GM12873 (cell line): Measurements from ENCODE around the gene C3orf80.

Experiments
- TF ChIP-seq, protein P1 (sequence below): IDR thresholded peaks from 2 replicates; pipeline ENCODE4 v1.5.1; 2012; ENCODE audit warnings: low read depth, mild to moderate bottlenecking, moderate library complexity, low read length, control low read depth; ENCODE audit not compliant: insufficient read depth; ENCODE audit errors: missing control alignments

The C3orf80 gene

DNA sequence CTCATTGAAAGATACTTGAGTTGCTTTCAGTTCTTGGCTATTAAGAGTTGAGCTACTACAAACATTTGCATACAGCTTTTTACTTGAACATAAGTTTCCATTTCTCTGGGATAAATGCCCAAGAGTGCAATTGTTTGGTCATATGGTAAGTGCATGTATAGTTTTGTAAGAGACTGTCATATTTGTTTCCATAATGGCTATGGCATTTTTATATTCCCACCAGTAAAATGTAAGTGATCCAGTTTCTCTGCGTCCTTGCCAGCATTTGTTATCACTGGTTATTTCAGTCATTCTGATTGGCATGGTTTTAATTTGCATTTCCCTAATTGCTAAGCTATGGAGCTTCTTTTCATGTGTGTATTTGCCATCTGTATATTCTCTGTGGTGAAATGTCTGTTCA is 22.5 kb downstream of the C3orf80 start:
- TF ChIP-seq, protein P1, sequence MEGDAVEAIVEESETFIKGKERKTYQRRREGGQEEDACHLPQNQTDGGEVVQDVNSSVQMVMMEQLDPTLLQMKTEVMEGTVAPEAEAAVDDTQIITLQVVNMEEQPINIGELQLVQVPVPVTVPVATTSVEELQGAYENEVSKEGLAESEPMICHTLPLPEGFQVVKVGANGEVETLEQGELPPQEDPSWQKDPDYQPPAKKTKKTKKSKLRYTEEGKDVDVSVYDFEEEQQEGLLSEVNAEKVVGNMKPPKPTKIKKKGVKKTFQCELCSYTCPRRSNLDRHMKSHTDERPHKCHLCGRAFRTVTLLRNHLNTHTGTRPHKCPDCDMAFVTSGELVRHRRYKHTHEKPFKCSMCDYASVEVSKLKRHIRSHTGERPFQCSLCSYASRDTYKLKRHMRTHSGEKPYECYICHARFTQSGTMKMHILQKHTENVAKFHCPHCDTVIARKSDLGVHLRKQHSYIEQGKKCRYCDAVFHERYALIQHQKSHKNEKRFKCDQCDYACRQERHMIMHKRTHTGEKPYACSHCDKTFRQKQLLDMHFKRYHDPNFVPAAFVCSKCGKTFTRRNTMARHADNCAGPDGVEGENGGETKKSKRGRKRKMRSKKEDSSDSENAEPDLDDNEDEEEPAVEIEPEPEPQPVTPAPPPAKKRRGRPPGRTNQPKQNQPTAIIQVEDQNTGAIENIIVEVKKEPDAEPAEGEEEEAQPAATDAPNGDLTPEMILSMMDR, result no peak

DNA sequence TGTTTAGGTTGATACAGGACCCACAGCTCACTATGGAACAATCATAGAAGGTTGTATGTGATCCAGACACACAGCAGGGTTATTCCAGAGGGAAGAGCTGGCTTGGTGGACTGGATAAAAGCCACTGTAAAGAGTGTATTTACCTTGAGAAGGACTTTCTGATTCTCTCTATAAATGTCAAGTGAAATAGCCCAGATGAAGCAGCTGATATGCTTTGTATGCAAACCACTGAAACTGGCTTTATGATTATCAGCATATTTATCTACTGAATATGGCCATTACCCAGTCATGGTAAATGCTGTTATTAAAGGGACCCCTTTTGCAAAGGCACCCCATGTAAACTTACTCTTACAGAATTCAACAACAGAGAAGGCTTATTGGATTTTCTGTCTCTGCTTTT is 28.1 kb downstream of the C3orf80 start:
- TF ChIP-seq, protein P1, result no peak

DNA sequence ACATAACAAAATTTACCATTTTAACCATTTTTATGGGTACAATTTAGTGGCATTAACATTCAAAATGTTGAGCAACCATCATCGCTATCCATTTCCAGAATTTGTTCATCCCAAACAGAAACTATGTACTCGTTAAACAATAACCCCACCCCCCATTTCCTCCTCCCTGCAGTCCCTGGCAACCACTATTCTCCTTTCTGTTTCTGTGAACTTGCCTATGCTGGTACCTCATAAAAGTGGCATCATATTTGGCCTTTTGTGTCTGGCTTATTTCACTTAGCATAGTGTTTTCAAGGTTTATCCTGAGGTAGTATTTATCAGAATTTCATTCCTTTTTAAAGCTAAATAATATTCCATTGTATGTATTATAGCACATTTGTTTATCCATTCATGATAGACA is 32.4 kb downstream of the C3orf80 start:
- TF ChIP-seq, protein P1, result no peak

DNA sequence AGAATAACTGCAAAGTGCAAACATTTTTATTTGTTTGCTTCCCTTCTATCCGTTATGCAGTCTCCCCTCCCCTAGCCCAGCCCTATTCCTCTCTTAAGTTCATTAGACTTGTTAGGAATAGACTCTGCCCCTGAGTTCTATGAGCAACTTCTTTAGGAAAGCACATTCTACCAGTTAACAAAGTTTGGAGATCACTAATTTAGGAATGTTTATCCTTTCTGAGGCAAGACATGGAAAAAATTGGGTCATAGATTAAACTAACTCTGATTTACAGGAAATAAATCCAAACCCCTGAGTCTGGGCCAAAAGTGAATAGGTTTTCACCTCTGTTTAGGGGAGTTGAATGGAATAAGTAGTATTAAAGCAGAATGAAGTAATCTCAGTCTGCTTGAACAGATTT is 34.4 kb downstream of the C3orf80 start:
- TF ChIP-seq, protein P1, result no peak

DNA sequence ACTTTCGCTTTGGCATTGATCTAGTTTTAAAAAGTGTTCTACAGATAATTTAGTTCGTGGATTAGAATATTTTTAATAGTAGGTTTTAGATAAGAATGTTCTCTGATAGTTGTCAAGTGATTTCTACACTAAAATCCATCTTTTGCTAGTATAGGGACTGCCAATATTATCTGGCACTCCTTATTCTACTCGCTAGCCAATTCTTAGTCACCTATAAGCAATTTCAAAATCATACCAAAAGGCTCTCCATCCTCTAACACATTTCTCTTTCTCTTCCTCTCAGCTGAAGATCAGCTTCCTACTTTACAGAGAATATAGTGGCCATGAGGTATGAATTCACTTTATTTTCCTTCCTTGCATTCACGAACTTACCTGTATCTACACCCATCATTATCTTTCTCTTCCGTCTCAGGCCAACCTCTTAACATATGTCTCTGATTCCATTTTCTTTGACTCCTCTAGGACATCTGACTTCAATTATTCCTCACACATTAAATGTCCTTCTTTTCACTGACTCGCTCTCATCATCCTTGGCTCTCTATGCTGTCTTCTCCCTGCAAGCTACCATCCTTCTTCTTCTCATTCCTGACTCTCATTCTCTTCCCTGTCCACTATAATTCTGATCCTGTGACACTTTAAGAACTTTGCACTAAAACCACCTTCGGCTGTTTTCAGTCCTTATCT is 35.5 kb downstream of the C3orf80 start:
- TF ChIP-seq, protein P1, result no peak

DNA sequence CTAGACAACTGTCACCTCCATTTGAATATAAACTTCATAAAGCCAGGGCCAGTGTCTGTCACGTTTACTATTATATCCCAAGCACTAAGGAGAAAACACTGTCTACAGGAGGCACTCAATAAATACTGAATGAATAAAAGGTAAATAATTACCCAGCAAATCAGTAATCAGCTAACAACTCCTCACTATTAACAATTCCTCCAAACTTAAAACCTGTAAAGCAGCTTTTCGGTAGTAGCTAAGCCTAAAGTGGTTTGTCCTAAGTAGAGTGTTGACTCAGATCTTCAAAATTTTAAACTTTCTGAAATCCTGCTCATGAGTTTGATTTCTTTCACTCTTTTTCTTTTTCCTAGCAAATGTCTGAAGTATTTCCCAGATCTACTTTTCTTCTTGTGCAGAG is 39.9 kb downstream of the C3orf80 start:
- TF ChIP-seq, protein P1, result no peak
